Neural progenitor cell (in vitro differentiated cells): ENCODE data around the gene SLC38A10.

ENCODE experiments used
- CTCF ChIP-seq: fragments of 200-600 bp; sonication (generic); IDR thresholded peaks from 2 replicates; pipeline ENCODE4 v1.5.1; 2017; ENCODE audit warnings: antibody characterized with exemption, mild to moderate bottlenecking
- EZH2 ChIP-seq: fragments of 200-600 bp; sonication (generic); IDR thresholded peaks from 2 replicates; pipeline ENCODE4 v1.6.1; 2017; ENCODE audit warnings: antibody characterized with exemption, mild to moderate bottlenecking, moderate library complexity
- EZH2phosphoT487 ChIP-seq: fragments of 200-600 bp; sonication (generic); IDR thresholded peaks from 2 replicates; pipeline ENCODE4 v1.6.1; 2017; ENCODE audit warnings: antibody characterized with exemption

GRCh38 chr17:81238490-81238814 is 56.7 kb downstream of the SLC38A10 start:
- TF ChIP-seq CTCF: no peak
- TF ChIP-seq EZH2: no peak
- no peak for TF ChIP-seq EZH2phosphoT487
